Caco-2 (cell line): ENCODE measurements around the gene DIS3L2. TPM values are rescaled to one million over a fixed set of nuclear protein-coding genes. Genes with fewer than 3 reads are reported as not detected.

Experiments used
- BruUV-seq: library from RNA; stranded (reverse); fragments of 400-500 nt; replicated peaks from 2 replicates; lab custom pipeline; 2021; lab: Mats Ljungman, UMichigan
- CTCF ChIA-PET: fragments of 300-600 bp; sonication (Branson Sonifier 250); formaldehyde crosslinking; loops from one replicate; lab custom pipeline; 2022; ENCODE audit warnings: antibody characterized with exemption; lab: Charles Lee
- POLR2A ChIA-PET: fragments of 300-600 bp; sonication (Branson Sonifier 250); formaldehyde crosslinking; loops from one replicate; lab custom pipeline; 2022; ENCODE audit warnings: antibody characterized with exemption; lab: Charles Lee
- DNase-seq, 2 experiments: peaks; one replicate each; pipeline versions ENCODE4 v3.0.0 to v3.0.0-alpha.2; 2020 to 2022
- H3K27me3 ChIP-seq: replicated peaks from 2 replicates; pipeline ENCODE4 v1.6.0; 2011; ENCODE audit warnings: low read length; ENCODE audit not compliant: control insufficient read depth, insufficient read depth
- H3K36me3 ChIP-seq: 2 replicates; pipeline ENCODE4 v1.5.1; 2011; ENCODE audit warnings: low read length; ENCODE audit not compliant: control insufficient read depth, insufficient read depth
- H3K4me1 ChIP-seq: fragments of 250-450 bp; sonication (Bioruptor Pico); 2 replicates; pipeline ENCODE4 v1.5.1; 2020; ENCODE audit warnings: mild to moderate bottlenecking
- H3K4me3 ChIP-seq: 2 replicates; pipeline ENCODE4 v1.5.1; 2011; ENCODE audit warnings: low read depth, mild to moderate bottlenecking, control low read depth, low read length
- H3K9me3 ChIP-seq: fragments of 250-450 bp; sonication (Bioruptor Pico); 2 replicates; pipeline ENCODE4 v1.5.1; 2020; ENCODE audit warnings: mild to moderate bottlenecking, moderate library complexity
- H3K27ac Mint-ChIP-seq: one replicate; pipeline ENCODE4 v1.8.0; 2022; ENCODE audit warnings: mixed read lengths; ENCODE audit not compliant: unreplicated experiment
- H3K27me3 Mint-ChIP-seq: one replicate; pipeline ENCODE4 v1.8.0; 2022; ENCODE audit warnings: mixed read lengths; ENCODE audit not compliant: insufficient read depth, unreplicated experiment
- H3K36me3 Mint-ChIP-seq: one replicate; pipeline ENCODE4 v1.8.0; 2022; ENCODE audit warnings: mild to moderate bottlenecking, mixed read lengths; ENCODE audit not compliant: insufficient read depth, unreplicated experiment
- H3K4me1 Mint-ChIP-seq: one replicate; pipeline ENCODE4 v1.8.0; 2022; ENCODE audit warnings: low read depth, mixed read lengths; ENCODE audit not compliant: unreplicated experiment
- H3K4me3 Mint-ChIP-seq: one replicate; pipeline ENCODE4 v1.8.0; 2022; ENCODE audit warnings: mild to moderate bottlenecking, moderate library complexity, mixed read lengths; ENCODE audit not compliant: unreplicated experiment
- H3K9me3 Mint-ChIP-seq: one replicate; pipeline ENCODE4 v1.8.0; 2022; ENCODE audit warnings: mixed read lengths; ENCODE audit not compliant: unreplicated experiment
- intact Hi-C: fragments of 100-400 bp; cut with micrococcal nuclease; formaldehyde crosslinking; loops from one replicate; pipeline ENCODE4 v1.10.0; 2022; ENCODE audit not compliant: unreplicated experiment
- total RNA-seq: library from RNA; stranded (reverse); gene quantifications from 2 replicates; pipeline ENCODE4 v1.2.3, GENCODE V29; 2022
- TF ChIP-seq, protein P1 (sequence below), 2 experiments: fragments of 200-600 bp in 1 of 2; IDR thresholded peaks; 1 replicate in 1 of 2; 2 replicates in 1 of 2; pipeline versions ENCODE4 v1.5.1 to v1.8.0; 2011 to 2022; ENCODE audit warnings: antibody characterized with exemption in 1 of 2, control low read depth in 1 of 2, inconsistent platforms in 1 of 2, low read depth in 1 of 2, low read length in 1 of 2, mild to moderate bottlenecking in 1 of 2, moderate library complexity in 1 of 2; ENCODE audit not compliant: insufficient read depth in 1 of 2, severe bottlenecking in 1 of 2, unreplicated experiment in 1 of 2

Gene DIS3L2
- total RNA-seq, 1 experiment from 2014 or later = 15.5 TPM

GRCh38 chr2:232076736-232077135 lies 115.2 kb downstream of the DIS3L2 start:
- Mint-ChIP-seq H3K36me3 (no peaks in the 10 kb centered on the region), H3K4me3 (no peak overlapping the region)
- no TSS peak for BruUV-seq

GRCh38 chr2:232085164-232085563 lies 123.7 kb downstream of the DIS3L2 start:
- TF ChIP-seq, protein P1, sequence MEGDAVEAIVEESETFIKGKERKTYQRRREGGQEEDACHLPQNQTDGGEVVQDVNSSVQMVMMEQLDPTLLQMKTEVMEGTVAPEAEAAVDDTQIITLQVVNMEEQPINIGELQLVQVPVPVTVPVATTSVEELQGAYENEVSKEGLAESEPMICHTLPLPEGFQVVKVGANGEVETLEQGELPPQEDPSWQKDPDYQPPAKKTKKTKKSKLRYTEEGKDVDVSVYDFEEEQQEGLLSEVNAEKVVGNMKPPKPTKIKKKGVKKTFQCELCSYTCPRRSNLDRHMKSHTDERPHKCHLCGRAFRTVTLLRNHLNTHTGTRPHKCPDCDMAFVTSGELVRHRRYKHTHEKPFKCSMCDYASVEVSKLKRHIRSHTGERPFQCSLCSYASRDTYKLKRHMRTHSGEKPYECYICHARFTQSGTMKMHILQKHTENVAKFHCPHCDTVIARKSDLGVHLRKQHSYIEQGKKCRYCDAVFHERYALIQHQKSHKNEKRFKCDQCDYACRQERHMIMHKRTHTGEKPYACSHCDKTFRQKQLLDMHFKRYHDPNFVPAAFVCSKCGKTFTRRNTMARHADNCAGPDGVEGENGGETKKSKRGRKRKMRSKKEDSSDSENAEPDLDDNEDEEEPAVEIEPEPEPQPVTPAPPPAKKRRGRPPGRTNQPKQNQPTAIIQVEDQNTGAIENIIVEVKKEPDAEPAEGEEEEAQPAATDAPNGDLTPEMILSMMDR (IDR thresholded peaks at IDR 0.05; ENCODE audit: insufficient read depth in 1 of 2, low read depth in 1 of 2, low read length in 1 of 2, severe bottlenecking in 1 of 2, unreplicated experiment in 1 of 2) = no peak
- CTCF ChIA-PET = no interaction called here
- no peak overlapping the region for H3K4me3 ChIP-seq
- H3K9me3 Mint-ChIP-seq = no peaks in the 10 kb centered on the region
- H3K27me3 ChIP-seq = no peaks in the 10 kb centered on the region
- POLR2A ChIA-PET = no interaction called here
- no peak overlapping the region for H3K4me3 Mint-ChIP-seq
- H3K36me3 Mint-ChIP-seq = no peaks in the 10 kb centered on the region
- H3K27me3 Mint-ChIP-seq = no peaks in the 10 kb centered on the region
- H3K27ac Mint-ChIP-seq = no peak overlapping the region
- no peaks in the 10 kb centered on the region for H3K4me1 ChIP-seq
- H3K4me1 Mint-ChIP-seq = no peaks in the 10 kb centered on the region
- DNase-seq = no peak
- no peaks in the 10 kb centered on the region for H3K9me3 ChIP-seq
- intact Hi-C loops = no loop called here
- no TSS peak for BruUV-seq
- no peaks in the 10 kb centered on the region for H3K36me3 ChIP-seq

More at GRCh38 chr2:232076736-232077135, 115.2 kb downstream of the DIS3L2 start:
- no peaks in the 10 kb centered on the region for H3K9me3 ChIP-seq
- no peaks in the 10 kb centered on the region for H3K27me3 ChIP-seq
- no peaks in the 10 kb centered on the region for H3K4me1 Mint-ChIP-seq
- intact Hi-C loops = no loop called here
- H3K36me3 ChIP-seq = no peaks in the 10 kb centered on the region
- ChIA-PET POLR2A (no interaction called here), CTCF (no interaction called here)
- no peak overlapping the region for H3K4me3 ChIP-seq
- TF ChIP-seq, protein P1 (IDR thresholded peaks at IDR 0.05; ENCODE audit: insufficient read depth in 1 of 2, low read depth in 1 of 2, low read length in 1 of 2, severe bottlenecking in 1 of 2, unreplicated experiment in 1 of 2) = no peak
- no peak overlapping the region for H3K27ac Mint-ChIP-seq
- H3K9me3 Mint-ChIP-seq = no peaks in the 10 kb centered on the region
- DNase-seq = no peak
- H3K27me3 Mint-ChIP-seq = no peaks in the 10 kb centered on the region
- H3K4me1 ChIP-seq = no peaks in the 10 kb centered on the region

GRCh38 chr2:232085826-232086425 lies 124.4 kb downstream of the DIS3L2 start:
- H3K36me3 Mint-ChIP-seq = no peaks in the 10 kb centered on the region
- Histone ChIP-seq H3K36me3 (no peaks in the 10 kb centered on the region), H3K9me3 (no peaks in the 10 kb centered on the region), H3K27me3 (no peaks in the 10 kb centered on the region), H3K4me3 (no peak overlapping the region), H3K4me1 (no peaks in the 10 kb centered on the region)
- no TSS peak for BruUV-seq
- DNase-seq = no peak
- TF ChIP-seq, protein P1 (IDR thresholded peaks at IDR 0.05; ENCODE audit: insufficient read depth in 1 of 2, low read depth in 1 of 2, low read length in 1 of 2, severe bottlenecking in 1 of 2, unreplicated experiment in 1 of 2) = no peak
- H3K4me1 Mint-ChIP-seq = no peaks in the 10 kb centered on the region
- no peak overlapping the region for H3K27ac Mint-ChIP-seq
- H3K27me3 Mint-ChIP-seq = no peaks in the 10 kb centered on the region
- intact Hi-C loops = no loop called here
- POLR2A ChIA-PET = no interaction called here
- CTCF ChIA-PET = no interaction called here
- H3K4me3 Mint-ChIP-seq = no peak overlapping the region
- H3K9me3 Mint-ChIP-seq = no peaks in the 10 kb centered on the region
